Ovary (tissue), 3 donors: ENCODE results near the gene SOSTDC1.

ENCODE experiments used
- POLR2A ChIP-seq: fragments of 450-650 bp; IDR thresholded peaks from one replicate; pipeline ENCODE4 v1.6.1; 2017; ENCODE audit warnings: antibody characterized with exemption, mild to moderate bottlenecking, moderate library complexity
- TF ChIP-seq, protein P1 (sequence below), 3 donors: fragments of 450-650 bp in 2 of 3; fragments of 200-600 bp in 1 of 3; IDR thresholded peaks; one replicate each; pipeline versions ENCODE4 v1.5.1 to v1.8.0; 2016 to 2022; ENCODE audit warnings: antibody characterized with exemption in 3 of 3, mild to moderate bottlenecking in 1 of 3
- donor health status: DM: no; HTN: no; CAD: no.

DNA sequence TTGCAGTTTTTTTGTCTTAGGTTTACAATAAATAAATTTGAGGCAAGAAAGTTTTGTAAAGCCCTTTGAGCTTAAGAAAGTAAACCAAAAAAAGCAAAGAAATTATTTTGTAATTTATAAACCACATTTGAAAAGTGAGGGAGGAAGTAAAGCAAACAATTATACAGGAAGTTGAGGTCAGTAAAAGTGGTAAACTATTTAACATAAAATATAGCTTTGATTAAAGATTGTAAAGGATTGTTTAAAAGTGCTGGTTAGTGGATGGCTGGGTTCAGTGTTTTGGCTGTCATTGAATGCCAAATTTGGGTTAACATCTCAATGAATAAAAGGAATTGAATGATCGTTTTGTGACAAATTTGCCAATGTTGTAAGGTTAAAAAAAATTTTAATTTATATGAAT, 9.9 kb downstream of the SOSTDC1 start:
- TF ChIP-seq, protein P1, sequence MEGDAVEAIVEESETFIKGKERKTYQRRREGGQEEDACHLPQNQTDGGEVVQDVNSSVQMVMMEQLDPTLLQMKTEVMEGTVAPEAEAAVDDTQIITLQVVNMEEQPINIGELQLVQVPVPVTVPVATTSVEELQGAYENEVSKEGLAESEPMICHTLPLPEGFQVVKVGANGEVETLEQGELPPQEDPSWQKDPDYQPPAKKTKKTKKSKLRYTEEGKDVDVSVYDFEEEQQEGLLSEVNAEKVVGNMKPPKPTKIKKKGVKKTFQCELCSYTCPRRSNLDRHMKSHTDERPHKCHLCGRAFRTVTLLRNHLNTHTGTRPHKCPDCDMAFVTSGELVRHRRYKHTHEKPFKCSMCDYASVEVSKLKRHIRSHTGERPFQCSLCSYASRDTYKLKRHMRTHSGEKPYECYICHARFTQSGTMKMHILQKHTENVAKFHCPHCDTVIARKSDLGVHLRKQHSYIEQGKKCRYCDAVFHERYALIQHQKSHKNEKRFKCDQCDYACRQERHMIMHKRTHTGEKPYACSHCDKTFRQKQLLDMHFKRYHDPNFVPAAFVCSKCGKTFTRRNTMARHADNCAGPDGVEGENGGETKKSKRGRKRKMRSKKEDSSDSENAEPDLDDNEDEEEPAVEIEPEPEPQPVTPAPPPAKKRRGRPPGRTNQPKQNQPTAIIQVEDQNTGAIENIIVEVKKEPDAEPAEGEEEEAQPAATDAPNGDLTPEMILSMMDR (IDR thresholded peaks at IDR 0.05): no peak
- no peak for TF ChIP-seq POLR2A
